DMS153 treated with DMSO at 0.1 percent for 48 hours (cell line): Measurements from ENCODE around the gene IKBKE.
A peak's percentile ranks its signal among the peaks of the same experiment; 100 is the strongest.

Experiments
- DNase-seq: peaks from one replicate; lab custom pipeline; 2025; ENCODE audit not compliant: unreplicated experiment; lab: John Stamatoyannopoulos, UW

IKBKE gene

DNA sequence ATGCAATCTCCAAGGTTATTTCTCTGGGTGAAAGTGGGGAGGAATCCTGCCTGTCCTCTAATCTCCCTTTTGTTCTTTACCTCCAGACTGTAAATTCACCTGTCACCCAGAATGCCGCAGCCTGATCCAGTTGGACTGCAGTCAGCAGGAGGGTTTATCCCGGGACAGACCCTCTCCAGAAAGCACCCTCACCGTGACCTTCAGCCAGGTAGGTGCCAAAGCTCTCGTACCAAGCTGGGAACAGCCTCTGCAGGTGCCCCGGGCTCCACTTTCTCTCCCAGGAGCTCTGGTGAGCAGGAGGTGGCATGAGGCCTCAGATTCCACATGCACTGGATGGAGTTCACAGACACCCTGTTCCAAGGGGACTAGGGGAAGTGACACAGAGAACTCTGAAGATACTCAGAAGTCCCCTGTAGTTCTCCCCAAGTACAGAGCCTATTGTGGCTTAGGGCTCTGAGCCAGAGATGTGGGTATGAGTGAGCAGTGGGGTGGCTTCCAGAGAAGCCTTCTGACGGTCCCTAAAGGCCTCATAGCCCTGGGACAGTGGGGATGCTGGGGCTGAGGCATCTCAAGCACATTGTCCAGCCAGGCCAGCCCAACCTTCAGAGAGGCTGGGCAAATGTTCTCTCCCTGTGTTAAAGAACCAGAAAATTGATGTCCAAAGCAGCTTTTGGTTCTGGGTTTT, 68.0 kb downstream of the IKBKE start:
- DNase-seq, result no peak

DNA sequence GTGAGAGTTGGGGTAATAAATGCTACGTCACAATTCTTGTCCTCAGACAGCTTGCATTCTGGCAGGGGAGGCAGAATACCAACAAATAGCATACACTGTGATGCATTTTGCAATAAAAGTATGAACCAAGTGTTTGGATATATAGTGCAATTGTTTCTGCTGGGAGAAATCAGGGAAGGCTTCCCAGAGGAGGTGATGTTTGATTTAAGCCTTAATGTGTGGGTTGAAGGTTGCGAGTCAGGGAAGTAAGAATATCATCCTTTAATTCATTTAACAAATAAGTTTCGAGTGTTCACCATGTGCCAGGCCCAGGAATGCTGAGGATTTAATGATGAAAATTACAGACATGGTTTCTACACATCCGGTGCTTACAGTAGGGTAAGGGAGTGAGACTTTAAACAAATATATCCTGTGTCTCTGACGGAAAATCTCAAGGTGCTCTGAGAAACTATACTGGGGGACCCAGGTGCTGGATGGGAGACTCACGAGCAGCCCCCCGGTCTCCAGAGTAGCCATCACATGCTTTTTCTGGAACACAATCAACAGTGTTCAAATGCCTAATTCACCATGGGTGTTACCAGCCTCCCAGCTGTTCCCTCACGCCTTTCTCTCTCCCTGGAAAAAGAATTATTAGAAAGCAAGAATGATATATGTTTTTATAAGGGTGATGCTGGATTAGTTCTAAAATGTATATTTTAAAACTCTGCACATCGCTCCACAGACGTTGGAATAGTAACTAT, 68.8 kb downstream of the IKBKE start:
- no peak for DNase-seq

DNA sequence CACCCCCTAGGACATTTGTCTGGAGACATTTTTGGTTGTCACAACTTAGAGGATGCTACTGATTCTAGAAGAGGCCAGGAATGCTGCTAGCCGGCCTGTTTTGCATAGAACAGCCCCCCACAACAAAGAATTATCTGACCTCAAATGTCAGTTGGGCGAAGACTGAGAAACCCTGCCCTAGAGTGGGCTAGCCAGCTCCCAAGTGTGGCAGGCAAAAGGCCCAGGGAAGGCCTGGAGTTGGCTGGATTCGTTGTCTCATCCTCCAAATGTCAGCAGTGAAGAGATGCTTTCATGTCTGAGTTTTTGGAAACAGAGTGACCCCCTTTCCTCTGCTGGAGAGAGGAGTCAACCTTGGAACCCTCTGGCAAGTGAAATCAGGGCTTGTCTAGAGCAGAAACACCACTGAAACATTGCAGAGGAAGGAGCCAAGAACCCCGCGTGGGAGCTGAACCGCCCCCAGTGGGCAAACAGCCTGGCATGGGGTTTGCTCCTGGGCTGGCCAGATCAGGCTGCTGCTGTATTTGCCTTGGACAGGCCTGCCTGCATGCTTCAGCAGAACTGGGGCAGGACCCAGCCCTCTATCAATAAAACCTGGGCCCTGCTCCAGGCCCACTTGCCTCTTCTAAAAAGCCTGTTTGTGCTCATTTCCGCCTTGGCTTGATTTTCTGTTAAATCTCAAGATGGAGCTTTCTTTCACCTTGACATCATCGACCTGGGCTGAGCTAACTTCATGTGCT, 69.9 kb downstream of the IKBKE start:
- no peak for DNase-seq

DNA sequence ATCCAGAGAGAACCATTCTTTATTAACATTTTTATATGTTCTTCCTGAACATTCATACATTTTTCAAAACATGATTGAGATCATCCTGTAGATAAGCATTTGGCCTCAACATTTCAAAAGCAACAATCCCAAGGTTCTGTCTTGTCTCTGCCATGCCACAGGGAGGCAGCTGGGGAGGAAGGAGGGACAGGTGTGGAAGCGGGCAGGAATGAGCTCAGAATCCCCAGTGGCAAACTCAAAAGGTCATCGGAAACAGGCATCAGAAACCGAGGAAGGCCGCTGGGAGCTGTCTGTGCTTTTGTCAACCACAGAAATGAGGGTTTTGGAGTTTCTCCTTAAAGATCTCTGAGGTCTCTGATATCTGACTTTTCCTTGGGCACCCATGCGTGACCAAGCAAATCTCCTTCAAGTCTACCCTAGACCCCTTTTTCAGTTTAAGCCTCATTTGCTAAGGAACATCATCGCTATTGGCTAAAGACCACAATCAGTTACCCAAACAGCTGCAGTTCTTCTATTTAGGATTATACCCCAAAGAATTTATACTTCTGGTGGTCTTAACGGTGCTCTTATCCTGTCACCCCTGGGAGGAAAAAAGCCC, 71.1 kb downstream of the IKBKE start:
- no peak for DNase-seq

DNA sequence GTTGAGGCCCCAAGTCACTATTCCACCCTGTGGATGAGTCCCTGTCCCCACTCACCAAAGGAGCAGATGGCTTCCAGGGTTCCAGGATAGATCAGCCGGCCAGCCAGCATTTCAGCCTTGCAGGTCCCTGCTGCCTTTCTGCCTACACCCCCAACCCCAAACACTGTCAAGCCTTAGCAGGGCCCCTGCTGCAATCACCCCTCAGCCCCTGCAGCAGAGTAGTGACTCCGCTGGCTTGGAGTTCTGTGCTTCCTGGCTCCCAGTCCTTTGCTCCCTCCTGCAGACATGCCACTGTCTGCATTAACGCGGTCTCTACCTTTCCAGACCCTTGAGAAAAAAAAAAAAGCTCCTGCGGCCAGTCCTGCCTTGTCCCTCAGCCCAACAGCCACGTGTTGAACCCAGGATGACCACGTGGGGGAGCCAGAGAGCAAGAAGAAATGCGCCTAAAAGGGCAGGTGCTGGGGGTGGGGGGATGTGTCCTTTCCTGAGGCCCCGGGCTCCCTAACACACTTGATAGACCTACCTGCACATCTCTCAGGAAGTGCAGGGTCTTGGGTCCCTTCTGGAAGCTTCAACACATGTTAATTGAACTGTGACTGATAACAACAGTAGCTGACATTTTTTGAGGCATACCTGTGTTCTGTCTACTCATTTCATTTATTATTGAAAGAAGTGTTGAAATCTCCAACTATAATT, 74.4 kb downstream of the IKBKE start:
- DNase-seq, result peak; percentile 52

DNA sequence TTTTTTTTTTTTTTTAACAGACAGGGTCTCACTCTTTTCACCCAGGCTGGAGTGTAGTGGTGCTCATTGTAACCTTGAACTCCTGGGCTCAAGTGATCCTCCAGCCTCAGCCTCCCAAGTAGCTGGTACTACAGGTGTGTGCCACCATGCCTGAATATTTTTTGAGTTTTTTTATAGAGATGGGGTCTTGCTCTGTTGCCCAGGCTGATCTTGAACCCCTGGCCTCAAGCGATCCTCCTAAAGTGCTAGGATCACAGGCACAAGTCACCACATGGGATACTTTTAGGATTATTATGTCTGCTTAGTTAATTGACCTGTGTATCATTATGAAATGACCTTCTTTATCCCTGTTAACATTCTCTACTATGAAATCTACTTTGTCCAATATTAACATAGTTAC, 75.1 kb downstream of the IKBKE start:
- no peak for DNase-seq
